ENCODE results near the gene TMEM50B.
"Not testable (repeated sequence)": the region's sequence is repeated elsewhere in the genome, so short reads cannot be mapped to it uniquely, and the experiment has no call there.

TMEM50B gene

DNA sequence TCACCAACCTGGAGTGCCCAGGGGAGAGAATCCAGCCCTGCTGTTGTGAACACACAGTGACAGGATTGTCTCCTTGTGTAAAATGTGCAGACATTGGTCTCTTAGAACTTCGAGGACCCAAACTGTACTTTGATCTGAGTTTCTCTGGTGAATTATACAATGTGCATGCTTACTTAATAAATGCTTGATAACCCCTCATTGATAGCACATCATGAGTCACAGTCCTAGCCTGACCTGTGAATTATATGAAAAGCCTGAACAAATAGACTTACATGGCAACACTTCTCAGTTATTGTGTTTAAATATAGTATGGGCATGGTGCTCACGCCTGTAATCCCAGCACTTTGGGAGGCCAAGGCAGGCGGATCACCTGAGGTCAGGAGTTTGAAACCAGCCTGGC is 53.9 kb downstream of the TMEM50B start:
- DNase-seq = no peak

DNA sequence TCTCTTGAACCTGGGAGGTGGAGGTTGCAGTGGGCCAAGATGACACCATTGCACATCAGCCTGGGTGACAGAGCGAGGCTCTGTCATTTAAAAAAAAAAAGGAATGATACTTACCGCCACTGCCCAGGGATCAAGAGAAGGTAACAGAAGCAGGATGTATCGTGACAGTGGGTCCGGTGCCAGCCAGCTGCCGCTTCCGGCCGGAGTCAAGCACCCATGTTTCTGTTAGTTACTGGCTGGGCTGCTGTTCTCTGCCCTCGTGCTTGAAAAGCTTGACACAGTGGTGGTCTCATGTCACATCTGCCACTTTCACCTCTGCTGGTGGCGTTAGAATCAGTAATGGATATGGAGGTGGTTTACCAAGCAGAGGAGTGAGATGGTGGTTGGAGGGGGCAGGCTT is 55.6 kb downstream of the TMEM50B start:
- no peak for DNase-seq

DNA sequence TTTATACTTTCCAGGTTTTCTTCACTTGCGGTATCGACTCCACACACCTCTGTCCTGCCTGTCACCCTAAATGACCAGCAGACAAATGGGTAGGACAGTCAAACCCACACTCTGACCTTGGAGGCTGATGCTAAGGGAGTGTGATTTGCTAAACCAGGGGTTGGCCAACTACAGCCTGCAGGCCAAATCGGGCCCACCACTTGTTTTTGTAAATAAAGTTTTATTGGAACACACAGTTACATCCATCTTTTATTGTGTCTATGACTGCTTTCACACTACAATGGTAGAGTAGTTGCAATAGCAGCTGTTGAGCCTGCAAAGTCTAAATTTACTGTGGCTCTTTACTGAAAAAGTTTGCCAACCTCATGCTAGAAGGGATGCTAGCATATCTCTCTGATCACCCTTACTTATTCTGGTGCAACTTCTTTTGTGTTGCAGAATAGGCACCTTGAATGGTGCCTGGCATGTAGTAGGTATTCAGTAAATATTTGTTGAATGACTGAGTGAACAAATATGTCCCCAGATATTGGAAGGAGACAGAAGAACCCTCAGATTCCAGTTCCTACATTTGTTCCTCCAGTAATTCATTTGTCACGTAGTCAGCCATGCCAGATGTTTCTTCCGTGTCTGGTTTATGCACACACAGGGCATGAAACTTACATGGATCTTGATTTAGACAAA is 57.9 kb downstream of the TMEM50B start:
- no peak for DNase-seq

- no peak for DNase-seq
Observed at GRCh38 chr21:33419538-33420123, 60.1 kb downstream of the TMEM50B start.

GRCh38 chr21:33418691-33419090 is 61.1 kb downstream of the TMEM50B start:
- DNase-seq = no peak

DNA sequence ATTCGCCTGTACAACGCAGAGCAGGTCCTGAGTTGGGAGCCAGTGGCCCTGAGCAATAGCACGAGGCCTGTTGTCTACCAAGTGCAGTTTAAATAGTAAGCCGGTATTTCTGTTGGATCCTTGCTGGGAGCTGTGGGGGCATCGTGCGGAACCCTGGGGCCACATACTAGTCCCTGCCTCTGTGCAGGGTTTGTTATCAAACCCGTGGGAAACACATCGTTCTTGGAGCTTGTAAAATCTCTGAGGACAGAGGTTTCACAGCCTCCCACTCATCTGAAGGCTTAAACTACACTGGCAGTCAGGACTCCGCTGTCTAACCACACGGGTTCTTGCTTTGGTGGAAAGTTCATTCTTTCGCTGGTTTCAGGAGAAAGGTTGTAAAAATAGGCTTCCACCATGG is 64.8 kb downstream of the TMEM50B start:
- no peak for DNase-seq

- DNase-seq = no peak
Observed at GRCh38 chr21:33414068-33414467, 65.7 kb downstream of the TMEM50B start.

DNA sequence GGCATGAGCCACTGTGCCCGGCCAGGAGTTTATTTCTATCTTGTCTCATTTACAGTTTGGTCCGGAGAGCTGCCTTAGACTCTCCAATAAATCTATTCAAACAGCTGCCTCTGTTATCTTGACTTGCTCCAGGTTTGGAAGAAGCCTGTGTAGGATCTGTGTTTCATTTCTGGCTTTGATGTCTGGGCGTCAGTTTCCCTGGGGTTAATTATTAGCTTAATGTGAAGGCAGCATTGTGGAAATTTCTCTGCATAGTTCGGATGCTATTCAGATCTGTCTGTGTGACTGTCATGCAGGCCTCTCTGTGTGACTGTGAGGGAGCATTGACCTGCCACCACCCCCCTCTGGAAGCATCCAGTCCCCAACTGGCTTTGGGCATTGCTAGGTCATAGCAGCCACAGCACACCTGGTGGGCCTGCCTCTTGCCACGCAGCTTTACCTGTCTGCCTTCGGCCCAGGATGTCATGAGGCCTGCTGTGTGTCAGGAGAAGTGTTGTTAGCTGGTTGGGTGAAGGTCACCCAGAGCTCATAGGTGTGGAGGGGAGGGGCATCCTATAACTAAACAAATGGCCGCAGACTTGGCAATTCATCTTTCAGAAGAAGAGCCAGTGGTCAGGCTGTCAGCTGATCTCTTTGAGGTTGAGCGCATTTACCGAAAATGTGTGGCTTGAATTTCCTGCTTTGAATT is 66.8 kb downstream of the TMEM50B start:
- no peak for DNase-seq

DNA sequence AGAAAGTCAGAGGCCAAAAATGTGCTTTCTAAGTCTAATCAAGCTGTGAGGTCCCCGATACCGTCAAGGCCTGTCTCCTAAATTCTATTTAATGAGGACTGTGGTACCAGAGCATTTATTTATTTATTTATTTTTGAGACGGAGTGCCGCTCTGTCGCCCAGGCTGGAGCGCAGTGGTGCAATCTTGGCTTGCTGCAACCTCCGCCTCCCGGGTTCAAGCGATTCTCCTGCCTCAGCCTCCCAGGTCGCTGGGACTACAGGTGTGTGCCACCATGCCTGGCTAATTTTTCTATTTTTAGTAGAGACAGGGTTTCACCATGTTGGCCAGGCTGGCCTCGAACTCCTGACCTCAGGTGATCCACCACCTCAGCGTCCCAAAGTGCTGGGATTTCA is 67.3 kb downstream of the TMEM50B start:
- not testable (repeated sequence) for DNase-seq

GRCh38 chr21:33411949-33412430 is 67.8 kb downstream of the TMEM50B start:
- no peak for DNase-seq

DNA sequence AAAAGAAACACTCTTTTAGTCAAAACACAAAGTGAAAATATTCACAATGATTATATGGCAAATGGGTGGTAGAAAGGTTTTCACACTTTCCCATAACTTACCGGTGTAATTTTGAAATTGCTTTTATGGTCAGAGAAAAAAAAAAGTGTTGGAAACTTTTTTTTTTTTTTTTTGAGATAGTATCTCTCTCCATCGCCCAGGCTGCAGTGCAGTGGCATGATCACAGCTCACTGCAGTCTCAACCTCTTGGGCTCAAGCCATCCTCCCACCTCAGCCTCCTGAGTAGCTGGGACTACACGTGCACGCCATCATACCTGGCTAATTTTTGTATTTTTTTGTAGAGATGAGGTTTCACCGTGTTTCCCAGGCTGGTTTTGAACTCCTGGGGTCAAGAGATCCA is 73.3 kb downstream of the TMEM50B start:
- DNase-seq = no peak

- DNase-seq = no peak
Observed at GRCh38 chr21:33403786-33404585, 75.8 kb downstream of the TMEM50B start.

DNA sequence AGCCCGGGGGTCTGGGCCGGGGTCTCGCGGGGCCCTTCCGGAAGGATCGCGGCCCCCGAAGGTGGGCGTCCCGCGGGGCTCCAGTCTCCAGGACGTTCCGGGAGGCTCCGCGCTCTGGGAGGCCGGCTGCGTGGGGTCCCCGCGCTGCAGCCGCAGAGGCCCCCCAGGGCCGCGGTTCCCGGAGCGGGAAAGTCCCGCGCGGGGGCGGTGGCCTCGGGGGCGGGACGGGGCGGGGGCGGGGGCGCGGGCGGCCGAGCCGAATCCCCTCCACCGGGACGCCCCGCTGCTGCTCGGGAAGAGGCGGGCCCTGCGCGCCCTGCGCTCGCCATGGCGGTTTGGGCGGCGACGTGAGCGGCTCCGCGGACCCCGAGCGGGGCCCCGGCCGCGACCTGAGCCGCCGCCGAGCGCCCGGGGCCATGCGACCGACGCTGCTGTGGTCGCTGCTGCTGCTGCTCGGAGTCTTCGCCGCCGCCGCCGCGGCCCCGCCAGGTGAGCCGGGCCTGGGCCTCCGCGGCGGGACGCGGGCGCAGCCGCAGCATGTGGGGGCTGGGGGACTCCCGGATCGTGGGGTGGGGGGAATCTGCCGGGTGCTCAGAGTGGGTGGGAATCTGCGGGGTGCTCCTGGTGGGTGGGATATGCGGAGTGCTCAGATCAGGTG is 76.5 kb downstream of the TMEM50B start, which contains the start of gene IFNGR2:
IFNGR2 (plus strand) TSS at position 286 of the 658 bp plus-strand sequence; CDS start at position 417, 131 bp downstream.
- DNase-seq = no peak

- DNase-seq = no peak
Observed at GRCh38 chr21:33402001-33402979, 77.5 kb downstream of the TMEM50B start.

DNA sequence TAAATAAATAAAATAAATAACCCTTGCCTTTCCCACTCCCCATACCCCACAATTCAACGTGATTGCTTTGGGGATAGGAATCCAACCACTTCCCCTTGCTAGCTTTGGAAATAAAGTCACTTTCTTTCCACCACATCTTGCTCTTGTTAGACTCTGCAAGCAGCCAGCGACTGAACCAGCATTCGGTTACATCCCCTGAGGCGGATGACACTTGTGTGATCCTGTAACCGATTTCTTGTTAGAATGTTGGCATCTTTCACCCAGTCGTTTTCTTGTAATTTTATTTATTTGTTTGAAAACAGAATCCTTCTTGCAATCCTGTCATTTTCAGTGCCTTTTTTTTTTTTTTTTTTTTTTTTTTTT is 78.2 kb downstream of the TMEM50B start:
- no peak for DNase-seq
